Lower leg skin (tissue), 3 donors: ENCODE results near the gene SLC39A11.

Experiments
- POLR2A ChIP-seq, 2 donors: fragments of 450-650 bp; IDR thresholded peaks; one replicate each; pipeline ENCODE4 v1.6.1; 2016 to 2017; ENCODE audit warnings: antibody characterized with exemption in 2 of 2, mild to moderate bottlenecking in 1 of 2, moderate library complexity in 1 of 2
- TF ChIP-seq, protein P1 (sequence below), 3 donors: fragments of 450-650 bp; IDR thresholded peaks; one replicate each; pipeline ENCODE4 v1.5.1; 2016; ENCODE audit warnings: antibody characterized with exemption in 3 of 3, mild to moderate bottlenecking in 3 of 3, moderate library complexity in 2 of 3

DNA sequence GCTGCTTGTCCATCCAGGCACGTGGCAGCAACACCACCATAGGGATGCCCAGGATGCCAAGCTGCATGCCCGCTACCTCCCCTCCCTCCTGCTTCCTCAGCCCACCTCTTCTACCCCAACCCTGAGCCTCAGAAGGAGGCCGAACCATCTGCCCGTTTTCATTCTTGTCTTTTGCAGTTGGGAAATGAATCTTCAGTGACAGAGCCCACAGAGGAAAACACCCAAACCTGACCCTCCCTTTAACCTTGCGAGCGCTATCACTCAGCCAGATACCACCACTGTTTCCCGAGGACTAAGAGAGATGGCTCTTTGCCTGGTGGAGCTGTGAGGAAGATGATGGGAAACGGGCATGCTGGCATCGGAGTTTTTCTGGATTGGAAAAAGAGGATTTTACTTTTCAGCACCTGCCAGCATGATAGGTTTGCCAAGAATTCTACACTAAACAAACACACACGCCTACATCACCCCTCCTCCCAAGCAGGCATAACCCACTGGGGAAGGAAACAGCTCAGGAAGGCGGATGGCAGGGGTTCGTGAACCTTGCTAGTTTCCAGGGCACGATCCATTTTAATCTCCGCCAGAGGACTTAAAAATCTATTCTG, 457.4 kb downstream of the SLC39A11 start:
- TF ChIP-seq POLR2A (IDR thresholded peaks at IDR 0.05), result no peak
- TF ChIP-seq, protein P1, sequence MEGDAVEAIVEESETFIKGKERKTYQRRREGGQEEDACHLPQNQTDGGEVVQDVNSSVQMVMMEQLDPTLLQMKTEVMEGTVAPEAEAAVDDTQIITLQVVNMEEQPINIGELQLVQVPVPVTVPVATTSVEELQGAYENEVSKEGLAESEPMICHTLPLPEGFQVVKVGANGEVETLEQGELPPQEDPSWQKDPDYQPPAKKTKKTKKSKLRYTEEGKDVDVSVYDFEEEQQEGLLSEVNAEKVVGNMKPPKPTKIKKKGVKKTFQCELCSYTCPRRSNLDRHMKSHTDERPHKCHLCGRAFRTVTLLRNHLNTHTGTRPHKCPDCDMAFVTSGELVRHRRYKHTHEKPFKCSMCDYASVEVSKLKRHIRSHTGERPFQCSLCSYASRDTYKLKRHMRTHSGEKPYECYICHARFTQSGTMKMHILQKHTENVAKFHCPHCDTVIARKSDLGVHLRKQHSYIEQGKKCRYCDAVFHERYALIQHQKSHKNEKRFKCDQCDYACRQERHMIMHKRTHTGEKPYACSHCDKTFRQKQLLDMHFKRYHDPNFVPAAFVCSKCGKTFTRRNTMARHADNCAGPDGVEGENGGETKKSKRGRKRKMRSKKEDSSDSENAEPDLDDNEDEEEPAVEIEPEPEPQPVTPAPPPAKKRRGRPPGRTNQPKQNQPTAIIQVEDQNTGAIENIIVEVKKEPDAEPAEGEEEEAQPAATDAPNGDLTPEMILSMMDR (IDR thresholded peaks at IDR 0.05), result no peak
